ENCODE results near the gene RAB11A.

RAB11A gene

DNA sequence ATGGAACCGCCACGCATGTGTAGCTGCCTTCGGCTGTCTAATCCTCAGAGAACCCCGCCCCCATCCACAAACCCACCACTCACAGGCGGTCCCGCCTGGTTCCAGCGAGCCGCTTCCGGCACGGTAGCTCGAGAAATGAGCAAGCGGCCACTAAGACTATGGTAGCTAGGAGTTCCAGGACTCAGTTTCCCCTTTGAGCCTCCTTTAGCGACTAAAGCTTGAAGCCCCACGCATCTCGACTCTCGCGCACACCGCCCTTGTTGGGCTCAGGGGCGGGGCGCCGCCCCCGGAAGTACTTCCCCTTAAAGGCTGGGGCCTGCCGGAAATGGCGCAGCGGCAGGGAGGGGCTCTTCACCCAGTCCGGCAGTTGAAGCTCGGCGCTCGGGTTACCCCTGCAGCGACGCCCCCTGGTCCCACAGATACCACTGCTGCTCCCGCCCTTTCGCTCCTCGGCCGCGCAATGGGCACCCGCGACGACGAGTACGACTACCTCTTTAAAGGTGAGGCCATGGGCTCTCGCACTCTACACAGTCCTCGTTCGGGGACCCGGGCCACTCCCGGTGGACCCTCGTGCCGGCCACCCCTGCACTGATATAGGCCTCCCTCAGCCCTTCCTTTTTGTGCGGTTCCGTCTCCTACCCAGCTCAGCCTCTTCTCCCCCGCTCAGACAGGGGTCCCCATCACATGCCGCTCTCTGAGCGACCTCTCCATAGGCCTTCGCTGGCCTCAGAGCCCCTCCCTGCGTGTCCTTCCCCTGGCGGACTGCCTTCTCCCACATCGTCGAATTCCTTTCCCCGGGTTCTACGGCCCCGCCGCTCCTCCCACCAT is at the start of gene RAB11A:
TSS of gene RAB11A (plus strand) at position 366 of the 828 bp plus-strand sequence. CDS start at position 461, 95 bp downstream.
- peak; percentile 92 to 99 (median 97) for DNase-seq
- intact Hi-C loops (cut with DNase I): loop anchor here (5.0 kb wide), 1 partner anchor 77 kb away; the partner anchor contains the start of gene DENND4A

- intact Hi-C loops (cut with DNase I): no loop called here
- peak in 1 of 42 donors; percentile 24 for DNase-seq
These were observed 49.7 kb upstream of the RAB11A start for GRCh38 chr15:65819563-65819960.

- intact Hi-C loops (cut with DNase I): no loop called here
- no peak for DNase-seq
These were observed 48.2 kb upstream of the RAB11A start for GRCh38 chr15:65821070-65821469.

DNA sequence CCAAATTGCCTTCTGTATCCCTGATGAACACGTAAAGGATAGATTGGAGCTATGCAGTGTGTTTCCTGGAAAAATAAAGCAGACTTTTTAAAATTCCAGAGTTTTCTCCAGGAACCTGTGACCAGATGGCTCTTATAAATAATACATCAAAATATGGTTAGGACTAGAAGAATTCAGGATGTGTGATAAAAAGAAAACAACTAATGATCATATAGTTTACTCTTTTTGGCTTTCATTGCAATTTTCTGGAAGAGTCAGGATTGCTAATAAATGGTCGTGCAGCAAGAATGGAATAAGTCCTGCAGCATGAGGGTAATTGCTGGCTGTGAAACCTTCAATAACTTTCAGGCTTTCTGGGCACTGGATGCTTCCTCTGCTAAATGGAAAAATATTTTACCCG is 47.0 kb upstream of the RAB11A start:
- intact Hi-C loops (cut with DNase I): no loop called here
- DNase-seq: no peak

- intact Hi-C loops (cut with DNase I): no loop called here
- peak in 37 of 42 donors; percentile 22 to 82 (median 59) for DNase-seq
These were observed 45.1 kb upstream of the RAB11A start for GRCh38 chr15:65824031-65824743.

GRCh38 chr15:65824941-65825544 is 44.2 kb upstream of the RAB11A start:
- peak in 1 of 42 donors; percentile 7 for DNase-seq

GRCh38 chr15:65827065-65827464 is 42.2 kb upstream of the RAB11A start:
- intact Hi-C loops (cut with DNase I): no loop called here
- no peak for DNase-seq

More at GRCh38 chr15:65824941-65825544, 44.2 kb upstream of the RAB11A start:
- intact Hi-C loops (cut with DNase I): no loop called here

GRCh38 chr15:65828585-65828984 is 40.7 kb upstream of the RAB11A start:
- no peak for DNase-seq
- intact Hi-C loops (cut with DNase I): no loop called here

DNA sequence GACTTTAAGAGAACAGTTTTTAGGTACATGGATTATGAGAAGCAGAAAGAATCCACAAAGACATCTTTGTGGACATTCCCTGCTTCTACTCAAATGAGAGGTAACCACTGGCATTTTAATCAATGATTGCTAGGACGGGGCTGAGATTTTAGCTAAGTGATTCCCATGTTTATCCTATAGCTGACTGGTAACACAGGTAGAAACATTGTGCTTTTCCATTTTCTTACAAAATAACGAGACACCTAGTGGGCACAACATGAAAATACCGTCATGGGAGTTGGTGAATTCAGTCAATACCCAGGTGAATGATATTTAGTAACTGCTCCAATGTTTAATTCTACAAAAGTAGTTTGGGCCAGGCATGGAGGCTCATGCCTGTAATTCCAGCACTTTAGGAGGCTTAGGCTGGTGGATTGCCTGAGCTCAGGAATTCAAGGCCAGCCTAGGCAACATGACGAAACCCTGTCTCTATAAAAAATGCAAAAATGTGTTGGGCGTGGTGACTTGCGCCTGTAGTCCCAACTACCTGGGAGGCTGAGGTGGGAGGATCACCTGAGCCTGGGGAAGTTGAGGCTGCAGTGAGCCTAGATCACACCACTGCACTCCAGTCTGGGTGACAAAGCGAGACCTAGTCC is 40.0 kb upstream of the RAB11A start:
- intact Hi-C loops (cut with DNase I): no loop called here
- DNase-seq: peak in 8 of 42 donors; percentile 7 to 39 (median 13)

DNA sequence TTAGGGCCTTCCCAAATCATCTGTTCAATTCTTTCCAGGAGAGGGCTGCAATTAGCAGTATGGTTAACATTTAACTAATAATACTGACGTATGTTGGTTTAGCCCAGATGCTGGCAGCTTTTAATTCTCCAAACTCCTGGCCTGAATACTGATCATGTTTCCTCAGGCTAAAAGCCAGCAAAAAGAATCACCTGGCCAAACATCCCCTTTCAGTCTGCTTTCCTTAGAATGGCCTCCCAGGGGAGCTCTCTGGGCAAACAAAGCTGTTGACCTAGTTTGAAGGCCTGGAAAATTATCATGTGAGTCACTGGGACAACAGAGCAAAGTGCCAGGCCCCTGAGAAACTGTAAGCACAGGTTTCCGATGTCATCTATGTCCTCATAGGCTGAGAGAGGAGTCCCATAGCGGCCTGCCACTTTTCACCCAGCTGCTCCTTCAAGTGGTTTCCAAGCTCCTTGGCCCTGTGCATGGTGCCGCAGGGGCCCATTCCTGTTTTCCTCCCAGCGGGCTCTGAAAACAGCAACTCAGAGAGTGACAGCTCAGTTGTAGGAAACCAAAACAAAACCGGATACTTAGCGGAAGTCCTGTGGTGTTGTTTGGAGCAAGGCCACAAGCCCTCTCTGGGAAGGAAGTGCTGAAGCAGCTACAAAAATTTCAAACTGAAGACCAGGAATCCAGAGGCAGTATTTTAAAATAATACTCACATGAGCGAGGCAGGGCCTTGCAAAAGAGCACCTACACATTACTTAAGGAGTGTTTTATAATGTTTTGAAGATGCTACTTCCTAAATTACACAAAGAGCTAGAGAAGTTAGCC is 36.5 kb upstream of the RAB11A start:
- peak in 41 of 42 donors; percentile 16 to 85 (median 55) for DNase-seq
- intact Hi-C loops (cut with DNase I): no loop called here

GRCh38 chr15:65833501-65834205 is 35.6 kb upstream of the RAB11A start:
- peak in 11 of 42 donors; percentile 14 to 49 (median 23) for DNase-seq
- intact Hi-C loops (cut with DNase I): no loop called here

DNA sequence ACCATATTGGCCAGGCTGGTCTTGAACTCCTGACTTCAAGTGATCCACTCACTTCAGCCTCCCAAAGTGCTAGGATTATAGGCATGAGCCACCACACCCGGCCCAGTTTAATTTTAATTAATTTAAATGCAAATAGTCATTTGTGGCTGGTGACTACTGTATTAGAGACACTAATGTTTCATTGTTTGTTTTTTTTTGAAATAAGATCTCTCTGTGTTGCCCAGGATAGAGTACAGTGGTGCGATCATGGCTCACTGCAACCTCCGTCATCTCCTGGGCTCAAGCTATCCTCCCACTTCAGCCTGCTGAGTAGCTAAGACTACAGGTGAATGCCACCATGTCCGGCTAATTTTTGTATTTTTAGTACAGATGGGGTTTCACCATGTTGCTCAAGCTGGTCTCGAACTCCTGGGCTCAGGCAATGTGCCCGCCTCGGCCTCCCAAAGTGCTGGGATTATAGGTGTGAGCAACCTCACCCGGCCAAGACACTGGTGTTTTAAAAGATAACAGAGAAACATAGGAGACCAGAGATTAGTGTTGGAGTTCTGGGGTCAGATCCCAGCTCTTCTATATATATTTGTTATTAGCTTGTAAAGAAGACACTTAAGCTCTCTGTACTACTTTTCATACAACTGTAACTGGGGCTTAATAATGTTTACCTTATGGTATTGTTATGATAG is 34.5 kb upstream of the RAB11A start:
- intact Hi-C loops (cut with DNase I): no loop called here
- no peak for DNase-seq

DNA sequence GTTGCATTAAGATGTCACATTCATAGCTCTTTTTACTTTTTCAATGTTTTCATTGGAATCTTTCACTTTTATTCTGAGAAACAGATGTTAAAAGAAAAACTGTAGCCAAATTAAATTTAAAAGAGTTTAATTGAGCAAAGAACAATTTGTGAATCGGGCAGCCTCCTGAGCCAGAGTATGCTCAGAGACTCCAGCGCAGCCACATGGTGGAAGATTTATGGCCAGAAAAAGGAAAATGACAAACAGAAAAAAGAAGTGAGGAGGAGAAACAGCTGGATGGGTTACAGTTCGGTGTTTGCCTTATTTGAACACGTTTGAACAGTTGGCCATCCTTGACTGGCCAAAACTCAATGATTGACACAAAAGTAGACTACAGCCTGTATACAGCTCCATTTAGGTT is 33.8 kb upstream of the RAB11A start:
- intact Hi-C loops (cut with DNase I): no loop called here
- no peak for DNase-seq

- no peak for DNase-seq
- intact Hi-C loops (cut with DNase I): no loop called here
These were observed 32.6 kb upstream of the RAB11A start for GRCh38 chr15:65836665-65837064.

GRCh38 chr15:65837301-65838294 is 31.7 kb upstream of the RAB11A start:
- peak in 8 of 42 donors; percentile 11 to 54 (median 32) for DNase-seq
- intact Hi-C loops (cut with DNase I): no loop called here

GRCh38 chr15:65839354-65839901 is 29.9 kb upstream of the RAB11A start:
- DNase-seq: no peak
- intact Hi-C loops (cut with DNase I): no loop called here

Data from head of caudate nucleus (tissue), 42 donors.